ENCODE measurements around the gene KLF15. TPM values are rescaled to one million over a fixed set of nuclear protein-coding genes. Genes with fewer than 3 reads are reported as not detected.

The KLF15 gene
- polyA plus RNA-seq, 2 of the 4 experiments (the other 2 are of a cell fraction) = not detected

DNA sequence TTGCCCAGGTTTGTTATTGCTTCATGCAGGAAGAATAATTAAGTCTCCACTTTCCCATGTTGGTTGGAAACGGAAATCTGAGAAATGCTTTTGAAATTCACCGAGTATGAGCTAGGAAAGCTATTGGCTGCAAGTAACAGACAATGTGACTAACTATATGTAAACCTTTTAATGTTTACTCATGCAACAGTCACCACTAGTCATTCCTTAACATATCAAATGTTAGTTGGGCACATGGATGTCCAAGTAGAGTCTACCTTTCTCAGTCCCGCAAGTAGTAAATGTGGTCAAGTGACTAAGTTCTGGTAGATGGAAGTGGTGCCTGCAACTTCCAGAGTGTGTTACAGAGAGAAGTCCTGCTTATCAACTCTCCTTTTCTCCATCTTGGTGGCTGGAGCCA lies 52.5 kb downstream of the KLF15 start:
- DNase-seq (ENCODE audit: low read depth in 1 of 2, low spot score in 1 of 2) = no peak
- Histone ChIP-seq H3K4me1 (no peaks in the 10 kb centered on the region), H3K27ac (no peak overlapping the region), H3K9me3 (peaks cover 4% of the 10 kb centered on the region; the same call in 2 of the 3 replicates), H3K4me3 (no peak overlapping the region), H3K4me2 (no peak overlapping the region)
- no peak for ATAC-seq
- no peak for FAIRE-seq
- 22% methylated on average over 3 of the region's 3 CpGs for WGBS (ENCODE audit: missing lambda C conversion rate)
- ChIA-PET POLR2A (no interaction called here), CTCF (no interaction called here)
- no peak for TF ChIP-seq GATA3 (IDR thresholded peaks at IDR 0.05; ENCODE audit: borderline replicate concordance)

DNA sequence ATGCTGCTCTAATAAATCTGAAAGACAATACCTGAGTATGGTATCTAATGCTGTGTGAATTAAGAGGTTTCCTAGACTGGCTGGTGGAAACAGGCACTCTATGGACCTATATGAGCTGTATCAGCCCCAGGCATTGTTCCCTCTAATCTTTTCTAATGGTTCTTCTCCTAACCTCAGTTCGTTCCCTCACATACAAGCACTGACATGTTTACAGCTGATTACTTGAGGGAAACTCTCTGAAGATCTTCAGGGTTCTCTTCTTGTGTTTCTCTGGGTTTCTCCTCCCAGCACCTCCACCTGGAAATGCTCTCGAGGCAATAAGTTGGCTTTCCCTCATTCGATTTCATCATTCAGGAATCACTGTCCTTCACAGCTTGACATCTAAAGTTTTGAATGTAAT lies 52.9 kb downstream of the KLF15 start:
- ChIA-PET CTCF (no interaction called here), POLR2A (no interaction called here)
- TF ChIP-seq, protein P1, sequence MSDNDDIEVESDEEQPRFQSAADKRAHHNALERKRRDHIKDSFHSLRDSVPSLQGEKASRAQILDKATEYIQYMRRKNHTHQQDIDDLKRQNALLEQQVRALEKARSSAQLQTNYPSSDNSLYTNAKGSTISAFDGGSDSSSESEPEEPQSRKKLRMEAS (IDR thresholded peaks at IDR 0.05) = no peak
- TF ChIP-seq, protein P2, sequence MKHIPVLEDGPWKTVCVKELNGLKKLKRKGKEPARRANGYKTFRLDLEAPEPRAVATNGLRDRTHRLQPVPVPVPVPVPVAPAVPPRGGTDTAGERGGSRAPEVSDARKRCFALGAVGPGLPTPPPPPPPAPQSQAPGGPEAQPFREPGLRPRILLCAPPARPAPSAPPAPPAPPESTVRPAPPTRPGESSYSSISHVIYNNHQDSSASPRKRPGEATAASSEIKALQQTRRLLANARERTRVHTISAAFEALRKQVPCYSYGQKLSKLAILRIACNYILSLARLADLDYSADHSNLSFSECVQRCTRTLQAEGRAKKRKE (CRISPR knock-in tag; IDR thresholded peaks at IDR 0.05; ENCODE audit: low read depth) = no peak
- TF ChIP-seq FOXS1 (CRISPR knock-in tag; IDR thresholded peaks at IDR 0.05) (no peak), JUNB (IDR thresholded peaks at IDR 0.05) (no peak), HOXB13 (CRISPR knock-in tag; IDR thresholded peaks at IDR 0.05; ENCODE audit: low read depth) (no peak), BHLHE40 (IDR thresholded peaks at IDR 0.05; ENCODE audit: low read depth, low read length) (no peak), HOXA7 (CRISPR knock-in tag; IDR thresholded peaks at IDR 0.05) (no peak), MAZ (IDR thresholded peaks at IDR 0.05; ENCODE audit: borderline replicate concordance, low read depth, low read length) (no peak)
- TF ChIP-seq, protein P3, sequence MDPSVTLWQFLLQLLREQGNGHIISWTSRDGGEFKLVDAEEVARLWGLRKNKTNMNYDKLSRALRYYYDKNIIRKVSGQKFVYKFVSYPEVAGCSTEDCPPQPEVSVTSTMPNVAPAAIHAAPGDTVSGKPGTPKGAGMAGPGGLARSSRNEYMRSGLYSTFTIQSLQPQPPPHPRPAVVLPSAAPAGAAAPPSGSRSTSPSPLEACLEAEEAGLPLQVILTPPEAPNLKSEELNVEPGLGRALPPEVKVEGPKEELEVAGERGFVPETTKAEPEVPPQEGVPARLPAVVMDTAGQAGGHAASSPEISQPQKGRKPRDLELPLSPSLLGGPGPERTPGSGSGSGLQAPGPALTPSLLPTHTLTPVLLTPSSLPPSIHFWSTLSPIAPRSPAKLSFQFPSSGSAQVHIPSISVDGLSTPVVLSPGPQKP (IDR thresholded peaks at IDR 0.05; ENCODE audit: low read depth, low read length) = no peak
- TF ChIP-seq, protein P4, sequence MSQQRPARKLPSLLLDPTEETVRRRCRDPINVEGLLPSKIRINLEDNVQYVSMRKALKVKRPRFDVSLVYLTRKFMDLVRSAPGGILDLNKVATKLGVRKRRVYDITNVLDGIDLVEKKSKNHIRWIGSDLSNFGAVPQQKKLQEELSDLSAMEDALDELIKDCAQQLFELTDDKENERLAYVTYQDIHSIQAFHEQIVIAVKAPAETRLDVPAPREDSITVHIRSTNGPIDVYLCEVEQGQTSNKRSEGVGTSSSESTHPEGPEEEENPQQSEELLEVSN (IDR thresholded peaks at IDR 0.05; ENCODE audit: borderline replicate concordance, low read depth) = no peak
- ATAC-seq (no peak), DNase-seq (ENCODE audit: low read depth in 1 of 2, low spot score in 1 of 2) (no peak), FAIRE-seq (no peak)
- H3K4me2 ChIP-seq = no peak overlapping the region
- 38% methylated on average over 3 of the region's 3 CpGs for WGBS (ENCODE audit: missing lambda C conversion rate)
- no peak overlapping the region for H3K4me3 ChIP-seq
- H3K9me3 ChIP-seq = peaks cover 4% of the 10 kb centered on the region; the same call in 2 of the 3 replicates
- no peaks in the 10 kb centered on the region for H3K4me1 ChIP-seq
- no peak overlapping the region for H3K27ac ChIP-seq

DNA sequence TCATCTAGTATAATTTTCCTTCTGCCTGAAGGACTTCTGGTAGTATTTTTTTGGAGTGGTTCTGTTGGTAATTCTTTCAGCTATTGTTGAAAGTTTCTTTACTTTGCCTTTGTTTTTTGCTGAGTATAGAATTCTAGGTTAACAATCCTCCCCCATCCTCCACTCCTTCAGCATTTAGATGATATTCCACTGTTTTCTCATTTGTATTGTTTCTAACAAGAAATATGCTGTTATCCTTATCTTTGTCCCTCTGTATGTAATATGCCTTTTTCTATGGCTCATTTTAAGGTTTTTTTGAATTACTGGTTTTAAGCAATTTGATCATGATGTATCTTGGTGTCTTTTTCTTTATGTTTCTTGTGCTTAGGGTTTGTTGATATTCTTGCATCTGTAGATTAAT lies 53.9 kb downstream of the KLF15 start:
- Histone ChIP-seq H3K4me1 (no peaks in the 10 kb centered on the region), H3K9me3 (peaks cover 4% of the 10 kb centered on the region; the same call in 2 of the 3 replicates), H3K4me2 (no peak overlapping the region), H3K4me3 (no peak overlapping the region), H3K27ac (no peak overlapping the region)
- ChIA-PET POLR2A (no interaction called here), CTCF (no interaction called here)
- TF ChIP-seq ESRRA (IDR thresholded peaks at IDR 0.05; ENCODE audit: borderline replicate concordance, low read length) (no peak), ZSCAN20 (CRISPR knock-in tag; IDR thresholded peaks at IDR 0.05) (no peak), CBX8 (IDR thresholded peaks at IDR 0.05) (no peak), EHF (CRISPR knock-in tag; IDR thresholded peaks at IDR 0.05) (no peak), HOXB13 (CRISPR knock-in tag; IDR thresholded peaks at IDR 0.05; ENCODE audit: low read depth) (no peak), SREBF2 (IDR thresholded peaks at IDR 0.05) (no peak), CBX2 (IDR thresholded peaks at IDR 0.05; ENCODE audit: borderline replicate concordance, low read depth) (no peak)
- no peak for DNase-seq (ENCODE audit: low read depth in 1 of 2, low spot score in 1 of 2)
- ATAC-seq = no peak
- FAIRE-seq = no peak

DNA sequence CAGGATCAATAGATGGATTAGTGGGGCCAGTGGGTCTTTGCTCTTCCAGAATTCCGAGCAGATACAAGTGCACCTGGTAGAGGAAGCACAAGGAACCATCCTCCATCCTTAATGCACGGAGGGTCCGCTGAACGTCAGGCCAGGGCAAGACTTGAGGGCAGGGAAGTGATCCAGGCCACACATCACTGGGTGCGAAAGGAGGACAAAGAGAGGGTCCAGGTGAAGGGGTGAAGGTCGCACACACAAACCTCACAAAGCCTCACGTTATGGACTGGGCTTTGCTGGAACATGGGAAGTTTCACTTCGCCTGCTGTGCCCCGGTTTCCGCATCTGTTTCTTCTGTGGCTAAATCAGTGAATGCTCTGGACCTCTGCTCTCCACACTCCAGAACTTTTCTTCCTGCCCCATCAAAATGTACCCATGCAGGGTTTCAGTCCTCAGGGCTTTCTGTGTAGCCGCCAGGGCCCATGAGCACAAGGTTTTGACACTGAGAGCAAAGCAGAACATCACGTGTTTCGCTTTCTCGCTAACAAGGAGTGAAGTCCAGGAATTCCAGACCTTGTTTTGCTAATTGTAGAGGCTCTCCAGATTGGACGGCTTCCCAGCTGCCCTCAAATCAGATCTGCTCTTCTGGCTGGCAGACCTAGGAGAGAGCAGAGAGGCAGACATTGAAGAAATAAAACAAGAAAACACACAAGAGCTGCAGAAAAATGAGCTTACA lies 56.3 kb downstream of the KLF15 start:
- POLR2A ChIA-PET = no interaction called here
- H3K4me1 ChIP-seq = no peaks in the 10 kb centered on the region
- CTCF ChIA-PET = no interaction called here
- WGBS (ENCODE audit: missing lambda C conversion rate) = 69% methylated on average over 15 of the region's 15 CpGs
- TF ChIP-seq TP53 (CRISPR knock-in tag; IDR thresholded peaks at IDR 0.05) = no peak
- no peak for TF ChIP-seq JUN (IDR thresholded peaks at IDR 0.05)
- no peak overlapping the region for H3K27ac ChIP-seq
- H3K9me3 ChIP-seq = peaks cover 4% of the 10 kb centered on the region; the same call in 2 of the 3 replicates
- H3K4me2 ChIP-seq = no peak overlapping the region
- FAIRE-seq (no peak), DNase-seq (ENCODE audit: low read depth in 1 of 2, low spot score in 1 of 2) (no peak), ATAC-seq (no peak)
- no peak overlapping the region for H3K4me3 ChIP-seq
